AG09319 (cell line): ENCODE measurements around the gene SLC26A4.

ENCODE experiments used
- DNase-seq: peaks from one replicate; pipeline ENCODE4 v3.0.0-alpha.2; 2010; ENCODE audit warnings: low read depth; ENCODE audit errors: extremely low read depth
- TF ChIP-seq, protein P1 (sequence below): IDR thresholded peaks from 2 replicates; pipeline ENCODE4 v1.5.1; 2011; ENCODE audit warnings: low read depth, mild to moderate bottlenecking, inconsistent platforms, low read length, moderate library complexity

SLC26A4 gene

DNA sequence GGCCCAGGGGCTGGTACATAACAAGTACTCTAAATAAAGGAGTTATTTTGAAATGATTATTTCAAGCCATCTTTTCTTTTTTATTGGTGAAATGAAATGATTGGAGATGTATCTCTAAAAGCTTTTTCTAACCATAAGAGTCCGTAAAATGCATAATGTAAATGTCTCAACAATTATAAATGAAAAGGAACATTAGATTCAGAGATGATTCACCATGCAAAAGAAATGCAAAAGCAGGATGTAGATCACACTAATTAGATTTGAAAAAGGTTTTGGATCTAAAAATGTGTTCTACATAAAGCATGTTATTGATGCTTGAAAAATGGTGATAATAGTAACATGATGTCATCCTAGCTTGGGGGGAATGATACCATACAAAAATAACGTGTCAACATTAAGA is 15.6 kb downstream of the SLC26A4 start:
- TF ChIP-seq, protein P1, sequence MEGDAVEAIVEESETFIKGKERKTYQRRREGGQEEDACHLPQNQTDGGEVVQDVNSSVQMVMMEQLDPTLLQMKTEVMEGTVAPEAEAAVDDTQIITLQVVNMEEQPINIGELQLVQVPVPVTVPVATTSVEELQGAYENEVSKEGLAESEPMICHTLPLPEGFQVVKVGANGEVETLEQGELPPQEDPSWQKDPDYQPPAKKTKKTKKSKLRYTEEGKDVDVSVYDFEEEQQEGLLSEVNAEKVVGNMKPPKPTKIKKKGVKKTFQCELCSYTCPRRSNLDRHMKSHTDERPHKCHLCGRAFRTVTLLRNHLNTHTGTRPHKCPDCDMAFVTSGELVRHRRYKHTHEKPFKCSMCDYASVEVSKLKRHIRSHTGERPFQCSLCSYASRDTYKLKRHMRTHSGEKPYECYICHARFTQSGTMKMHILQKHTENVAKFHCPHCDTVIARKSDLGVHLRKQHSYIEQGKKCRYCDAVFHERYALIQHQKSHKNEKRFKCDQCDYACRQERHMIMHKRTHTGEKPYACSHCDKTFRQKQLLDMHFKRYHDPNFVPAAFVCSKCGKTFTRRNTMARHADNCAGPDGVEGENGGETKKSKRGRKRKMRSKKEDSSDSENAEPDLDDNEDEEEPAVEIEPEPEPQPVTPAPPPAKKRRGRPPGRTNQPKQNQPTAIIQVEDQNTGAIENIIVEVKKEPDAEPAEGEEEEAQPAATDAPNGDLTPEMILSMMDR, result no peak
- no peak for DNase-seq

- no peak for DNase-seq
Observed at GRCh38 chr7:107678110-107678753, 17.6 kb downstream of the SLC26A4 start.

DNA sequence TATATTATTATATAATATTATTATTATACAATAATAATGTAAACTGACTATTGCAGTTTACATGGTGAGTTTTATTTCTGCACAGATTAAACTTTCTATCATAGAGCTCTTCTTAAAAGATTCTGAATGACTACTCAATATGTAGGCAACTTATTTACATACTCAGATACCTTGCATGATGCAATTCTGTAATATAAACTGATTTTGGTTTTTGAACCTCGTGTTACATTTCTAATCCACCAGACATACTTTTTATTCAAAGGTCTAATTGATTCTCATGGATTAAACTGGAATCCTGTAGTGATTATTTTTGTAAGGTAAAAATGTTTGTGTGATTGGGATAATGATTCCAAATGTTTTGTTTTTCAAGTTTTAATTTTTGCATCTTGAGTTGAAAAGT is 19.9 kb downstream of the SLC26A4 start:
- TF ChIP-seq, protein P1, result no peak
- DNase-seq, result no peak

More at GRCh38 chr7:107678110-107678753, 17.6 kb downstream of the SLC26A4 start:
- TF ChIP-seq, protein P1, result no peak

GRCh38 chr7:107682886-107683285 is 22.3 kb downstream of the SLC26A4 start:
- DNase-seq, result no peak
- TF ChIP-seq, protein P1, result no peak

GRCh38 chr7:107684287-107684686 is 23.7 kb downstream of the SLC26A4 start:
- no peak for DNase-seq
- TF ChIP-seq, protein P1, result no peak

GRCh38 chr7:107684947-107685463 is 24.4 kb downstream of the SLC26A4 start:
- DNase-seq, result no peak
- TF ChIP-seq, protein P1, result no peak

GRCh38 chr7:107686816-107687387 is 26.3 kb downstream of the SLC26A4 start:
- no peak for DNase-seq
- TF ChIP-seq, protein P1, result no peak
